Gastrocnemius medialis (tissue), 4 donors: ENCODE results near the gene PPM1L. TPM values are rescaled to one million over a fixed set of nuclear protein-coding genes. Genes with fewer than 3 reads are reported as not detected.

Source experiments
- ATAC-seq, 2 donors: fragments of 150-250 bp; one replicate each; pipeline ENCODE4 v1.9.1; 2016
- DNase-seq, 2 donors: peaks; one replicate each; pipeline ENCODE4 v3.0.0-alpha.2; 2019
- H3K27ac ChIP-seq, 4 donors: fragments of 200-600 bp; sonication (generic); 1 replicate in 1 of 4; 2 replicates in 3 of 4; pipeline ENCODE4 v1.5.1; 2016 to 2018; ENCODE audit warnings: mild to moderate bottlenecking in 2 of 4, moderate library complexity in 1 of 4
- H3K27me3 ChIP-seq, 3 donors: fragments of 200-600 bp; sonication (generic) in 2 of 3; 1 replicate in 1 of 3; 2 replicates in 2 of 3; pipeline versions ENCODE4 v1.5.1 to v1.6.0; 2016 to 2019; ENCODE audit warnings: mild to moderate bottlenecking in 1 of 3, moderate library complexity in 1 of 3
- H3K36me3 ChIP-seq, 2 donors: fragments of 200-600 bp; sonication (generic) in 1 of 2; one replicate each; pipeline ENCODE4 v1.5.1; 2017 to 2018
- H3K4me1 ChIP-seq, 2 donors: fragments of 200-600 bp; sonication (generic) in 1 of 2; one replicate each; pipeline ENCODE4 v1.5.1; 2016 to 2017; ENCODE audit warnings: mild to moderate bottlenecking in 2 of 2
- H3K4me3 ChIP-seq, 4 donors: fragments of 200-600 bp; sonication (generic) in 3 of 4; 1 replicate in 1 of 4; 2 replicates in 3 of 4; pipeline ENCODE4 v1.5.1; 2016 to 2019; ENCODE audit warnings: mild to moderate bottlenecking in 2 of 4
- H3K9me3 ChIP-seq, 3 donors: fragments of 200-600 bp; sonication (generic) in 2 of 3; 1 replicate in 1 of 3; 2 replicates in 2 of 3; pipeline ENCODE4 v1.5.1; 2016 to 2019
- CTCF ChIP-seq, 5 experiments: fragments of 450-650 bp in 3 of 5; fragments of 200-600 bp in 2 of 5; sonication (generic) in 2 of 5; IDR thresholded peaks in 4 of 5; conservative IDR thresholded peaks in 1 of 5; 1 replicate in 4 of 5; 2 replicates in 1 of 5; pipeline ENCODE4 v1.5.1; 2016 to 2019; ENCODE audit warnings: antibody characterized with exemption in 5 of 5, mild to moderate bottlenecking in 3 of 5, moderate library complexity in 3 of 5
- POLR2A ChIP-seq, 2 donors: fragments of 450-650 bp; IDR thresholded peaks; one replicate each; pipeline ENCODE4 v1.6.1; 2017; ENCODE audit warnings: antibody characterized with exemption in 2 of 2, mild to moderate bottlenecking in 2 of 2, moderate library complexity in 2 of 2
- in situ Hi-C, 4 donors: fragments of 200-750 bp; cut with MboI; loops; one replicate each; pipeline versions ENCODE4 v1.15.0 to v1.8.0; 2017; ENCODE audit warnings: low sequenced_read_pairs in 4 of 4
- intact Hi-C: fragments of 100-400 bp; cut with DNase I; formaldehyde crosslinking; loops from one replicate; pipeline ENCODE4 v1.15.1; 2023; ENCODE audit warnings: low total_unique reads
- total RNA-seq, 4 donors: library from RNA; depleted of rRNA; stranded (reverse); fragments of >200 nt; gene quantifications; one replicate each; pipeline versions ENCODE4 v1.1.0 to v1.2.3, GENCODE V29; 2016

The PPM1L gene
- total RNA-seq, 4 donors from 2014 or later, result 85.0 to 243 (median 122) TPM

DNA sequence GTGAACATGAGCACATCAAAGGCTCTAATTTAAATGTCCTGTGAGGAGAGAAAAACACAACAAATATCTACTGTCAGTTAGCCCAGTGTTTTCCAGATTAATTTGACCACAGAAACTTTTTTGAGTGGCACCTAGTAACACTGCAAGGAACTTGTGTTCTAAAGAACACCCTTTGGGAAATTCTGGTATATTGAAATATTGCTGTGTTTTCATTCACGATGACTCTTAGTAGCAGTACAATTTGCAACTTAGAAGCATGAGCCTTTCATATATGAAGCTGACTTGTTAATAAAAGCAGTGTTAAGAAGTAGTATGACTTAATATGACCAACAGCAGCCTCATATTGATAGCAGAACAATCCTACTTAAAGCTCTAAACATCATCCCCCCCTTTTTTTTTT is 317.1 kb downstream of the PPM1L start:
- no peaks in the 10 kb centered on the region for H3K4me1 ChIP-seq
- intact Hi-C loops (no loop called here), in situ Hi-C loops (no loop called here)
- H3K4me3 ChIP-seq, result no peak overlapping the region
- no peaks in the 10 kb centered on the region for H3K9me3 ChIP-seq
- H3K36me3 ChIP-seq, result peaks cover 0 to 9% of the 10 kb centered on the region in 2 donors
- DNase-seq, result no peak
- H3K27me3 ChIP-seq, result no peaks in the 10 kb centered on the region
- no peak for ATAC-seq
- TF ChIP-seq POLR2A (IDR thresholded peaks at IDR 0.05), result no peak
- no peak for TF ChIP-seq CTCF (IDR thresholded peaks at IDR 0.05 in 4 of 5, conservative IDR thresholded peaks at IDR 0.05 in 1 of 5)
- H3K27ac ChIP-seq, result no peak overlapping the region

- Histone ChIP-seq H3K4me1 (peaks cover 0 to 4% of the 10 kb centered on the region in 2 donors), H3K27me3 (no peaks in the 10 kb centered on the region), H3K36me3 (no peaks in the 10 kb centered on the region), H3K4me3 (no peak overlapping the region), H3K9me3 (no peaks in the 10 kb centered on the region), H3K27ac (no peak overlapping the region)
- no peak for TF ChIP-seq CTCF (IDR thresholded peaks at IDR 0.05 in 4 of 5, conservative IDR thresholded peaks at IDR 0.05 in 1 of 5)
- no peak for TF ChIP-seq POLR2A (IDR thresholded peaks at IDR 0.05)
- intact Hi-C loops (loop anchor here (10.0 kb wide), 1 partner anchor 387 kb away; no protein-coding TSS in a partner anchor), in situ Hi-C loops (no loop called here)
- ATAC-seq, result no peak
- no peak for DNase-seq
Measured at GRCh38 chr3:161081633-161082032, 325.6 kb downstream of the PPM1L start.

DNA sequence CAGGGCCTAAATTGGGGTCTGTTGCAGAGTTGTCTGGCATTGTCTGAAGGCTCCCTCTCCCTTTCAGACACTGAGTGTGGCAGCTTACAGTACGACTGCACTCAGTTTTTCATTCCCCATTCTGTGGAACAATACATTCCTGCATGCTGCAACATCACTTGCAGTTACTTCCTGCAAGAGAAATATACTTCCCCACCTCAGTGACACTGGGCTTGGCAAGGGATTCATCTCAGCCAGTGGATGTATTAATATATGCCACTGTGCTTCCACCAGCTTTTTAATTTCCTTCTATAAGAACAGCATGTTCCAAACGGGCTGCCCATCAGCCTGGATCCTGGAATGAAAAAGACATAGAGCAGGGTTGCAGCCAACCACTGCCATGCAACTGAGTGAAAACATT is 326.0 kb downstream of the PPM1L start:
- Histone ChIP-seq H3K9me3 (no peaks in the 10 kb centered on the region), H3K36me3 (no peaks in the 10 kb centered on the region), H3K27me3 (no peaks in the 10 kb centered on the region), H3K4me3 (no peak overlapping the region), H3K27ac (no peak overlapping the region), H3K4me1 (peaks cover 0 to 4% of the 10 kb centered on the region in 2 donors)
- ATAC-seq (peak in 1 of 2 donors; percentile 31), DNase-seq (no peak)
- intact Hi-C loops, result loop anchor here (10.0 kb wide), 1 partner anchor 387 kb away; no protein-coding TSS in a partner anchor
- in situ Hi-C loops, result no loop called here
- no peak for TF ChIP-seq CTCF (IDR thresholded peaks at IDR 0.05 in 4 of 5, conservative IDR thresholded peaks at IDR 0.05 in 1 of 5)
- no peak for TF ChIP-seq POLR2A (IDR thresholded peaks at IDR 0.05)

DNA sequence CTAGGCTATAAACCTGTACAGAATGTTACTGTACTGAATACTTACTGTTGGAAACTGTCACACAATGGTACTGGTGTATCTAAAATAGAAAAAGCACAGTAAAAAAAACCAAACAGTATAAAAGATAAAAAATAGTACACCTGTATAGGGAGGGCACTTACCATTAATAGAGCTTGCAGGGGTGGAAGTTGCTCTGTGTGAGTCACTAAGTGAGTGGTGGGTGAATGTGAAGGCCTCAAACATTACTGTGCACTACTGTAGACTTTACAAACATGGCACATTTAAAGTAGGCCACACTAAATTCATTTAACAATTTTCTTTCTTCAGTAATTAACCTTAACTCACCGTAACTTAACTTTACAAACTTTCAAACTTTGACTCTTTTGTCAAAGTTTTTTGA is 327.1 kb downstream of the PPM1L start:
- Histone ChIP-seq H3K4me1 (peaks cover 0 to 4% of the 10 kb centered on the region in 2 donors), H3K36me3 (no peaks in the 10 kb centered on the region), H3K27me3 (no peaks in the 10 kb centered on the region), H3K4me3 (no peak overlapping the region), H3K27ac (no peak overlapping the region), H3K9me3 (no peaks in the 10 kb centered on the region)
- no peak for DNase-seq
- in situ Hi-C loops (no loop called here), intact Hi-C loops (loop anchor here (10.0 kb wide), 1 partner anchor 388 kb away; no protein-coding TSS in a partner anchor)
- no peak for TF ChIP-seq POLR2A (IDR thresholded peaks at IDR 0.05)
- TF ChIP-seq CTCF (IDR thresholded peaks at IDR 0.05 in 4 of 5, conservative IDR thresholded peaks at IDR 0.05 in 1 of 5), result no peak
- ATAC-seq, result no peak

DNA sequence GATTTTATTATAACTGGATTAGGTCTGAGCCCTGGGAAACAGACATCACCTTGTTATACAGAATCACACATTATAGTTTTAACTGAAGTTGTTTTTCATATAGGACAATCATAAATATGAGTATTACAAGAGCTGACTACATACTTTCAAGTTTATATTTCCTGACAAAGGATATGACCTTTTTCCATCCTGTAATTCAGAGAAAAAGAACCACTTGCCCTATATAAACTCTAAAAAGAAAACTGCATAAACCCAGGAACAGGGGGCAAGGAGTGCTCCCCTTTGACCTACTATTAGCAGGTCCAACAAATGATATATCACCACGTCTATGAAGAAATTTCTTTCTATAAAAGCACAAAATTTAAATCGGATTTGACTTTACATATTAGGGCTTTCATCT is 328.2 kb downstream of the PPM1L start:
- in situ Hi-C loops (no loop called here), intact Hi-C loops (loop anchor here (10.0 kb wide), 1 partner anchor 389 kb away; no protein-coding TSS in a partner anchor)
- peaks cover 0 to 4% of the 10 kb centered on the region in 2 donors for H3K4me1 ChIP-seq
- DNase-seq (no peak), ATAC-seq (no peak)
- no peaks in the 10 kb centered on the region for H3K36me3 ChIP-seq
- no peaks in the 10 kb centered on the region for H3K27me3 ChIP-seq
- no peak overlapping the region for H3K27ac ChIP-seq
- TF ChIP-seq CTCF (IDR thresholded peaks at IDR 0.05 in 4 of 5, conservative IDR thresholded peaks at IDR 0.05 in 1 of 5) (no peak), POLR2A (IDR thresholded peaks at IDR 0.05) (no peak)
- no peak overlapping the region for H3K4me3 ChIP-seq
- no peaks in the 10 kb centered on the region for H3K9me3 ChIP-seq
